Loucy (cell line): ENCODE measurements around the gene ATP8A2.
A peak's percentile ranks its signal among the peaks of the same experiment; 100 is the strongest.

Experiments used
- H2AFZ ChIP-seq: fragments of 200-600 bp; sonication (generic); 2 replicates; pipeline ENCODE4 v1.6.0; 2016; ENCODE audit warnings: antibody characterized with exemption, mild to moderate bottlenecking, low read length, moderate library complexity
- H3F3A ChIP-seq: fragments of 200-600 bp; 2 replicates; pipeline ENCODE4 v1.6.0; 2016; ENCODE audit warnings: antibody characterized with exemption, low read depth, mild to moderate bottlenecking
- H3K27me3 ChIP-seq: fragments of 200-600 bp; sonication (generic); 2 replicates; pipeline ENCODE4 v1.6.1; 2014; ENCODE audit warnings: low read length, mild to moderate bottlenecking; ENCODE audit not compliant: insufficient read depth, poor library complexity, severe bottlenecking
- H3K36me3 ChIP-seq: fragments of 200-600 bp; sonication (generic); 2 replicates; pipeline ENCODE4 v1.6.1; 2016; ENCODE audit warnings: low read length; ENCODE audit not compliant: insufficient read depth
- H3K4me1 ChIP-seq: fragments of 200-600 bp; sonication (generic); 2 replicates; pipeline ENCODE4 v1.5.1; 2014; ENCODE audit warnings: low read length, mild to moderate bottlenecking; ENCODE audit not compliant: insufficient read depth, poor library complexity, severe bottlenecking
- H3K4me2 ChIP-seq: fragments of 200-600 bp; sonication (generic); 2 replicates; pipeline ENCODE4 v1.6.0; 2014; ENCODE audit warnings: antibody characterized with exemption, low read length, low read depth, mild to moderate bottlenecking; ENCODE audit not compliant: poor library complexity, severe bottlenecking
- H3K4me3 ChIP-seq: fragments of 200-600 bp; sonication (generic); 2 replicates; pipeline ENCODE4 v1.5.1; 2014; ENCODE audit warnings: low read length, mild to moderate bottlenecking, mixed read lengths; ENCODE audit not compliant: poor library complexity, severe bottlenecking
- H3K79me2 ChIP-seq: fragments of 200-600 bp; sonication (generic); 2 replicates; pipeline ENCODE4 v1.6.1; 2014; ENCODE audit warnings: low read length; ENCODE audit not compliant: insufficient read depth
- H3K9ac ChIP-seq: fragments of 200-600 bp; sonication (generic); 2 replicates; pipeline ENCODE4 v1.6.0; 2014; ENCODE audit warnings: mild to moderate bottlenecking, low read depth, low read length, moderate library complexity; ENCODE audit not compliant: poor library complexity, severe bottlenecking
- H3K9me2 ChIP-seq: fragments of 200-600 bp; sonication (generic); replicated peaks from 2 replicates; pipeline ENCODE4 v1.6.1; 2016; ENCODE audit warnings: low read depth, low read length, mixed read lengths
- H3K9me3 ChIP-seq: fragments of 200-600 bp; sonication (generic); 2 replicates; pipeline ENCODE4 v1.6.1; 2014; ENCODE audit warnings: mild to moderate bottlenecking, antibody characterized with exemption, low read length, low read depth; ENCODE audit not compliant: insufficient read depth
- H4K20me1 ChIP-seq: fragments of 200-600 bp; sonication (generic); 2 replicates; pipeline ENCODE4 v1.6.0; 2014; ENCODE audit warnings: antibody characterized with exemption, low read length, mild to moderate bottlenecking; ENCODE audit not compliant: insufficient read depth, poor library complexity, severe bottlenecking
- EZH2phosphoT487 ChIP-seq: fragments of 200-600 bp; IDR thresholded peaks from 2 replicates; pipeline ENCODE4 v1.6.1; 2018; ENCODE audit warnings: antibody characterized with exemption, mild to moderate bottlenecking, moderate library complexity, borderline replicate concordance
- TF ChIP-seq, protein P1 (sequence below): fragments of 200-600 bp; sonication (generic); conservative IDR thresholded peaks from 2 replicates; pipeline ENCODE4 v1.5.1; 2014; ENCODE audit warnings: mild to moderate bottlenecking, antibody characterized with exemption, low read length

ATP8A2 gene

DNA sequence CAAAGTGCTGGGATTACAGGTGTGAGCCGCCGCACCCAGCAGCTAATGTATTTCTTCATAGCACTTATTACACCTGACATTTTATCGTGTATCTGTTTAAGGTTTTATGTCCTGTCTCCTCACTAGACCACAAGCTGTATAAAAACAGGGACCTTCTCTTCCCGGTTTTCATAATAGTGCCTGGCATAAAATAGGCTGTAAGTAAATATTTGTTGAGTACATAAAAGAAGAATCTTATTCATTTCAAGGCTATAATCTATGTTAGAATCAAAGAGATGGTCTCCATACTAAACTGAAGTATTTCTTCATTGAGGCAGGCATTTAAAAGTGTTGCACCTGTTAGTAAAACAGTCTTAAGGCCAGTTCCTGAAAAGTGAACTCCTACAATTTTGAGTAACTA, 486.1 kb downstream of the ATP8A2 start:
- Histone ChIP-seq H3F3A (no peaks in the 10 kb centered on the region), H4K20me1 (no peaks in the 10 kb centered on the region), H3K4me3 (no peak overlapping the region), H3K4me2 (no peak overlapping the region), H3K4me1 (peaks cover 9% of the 10 kb centered on the region), H3K9ac (no peak overlapping the region), H3K79me2 (no peaks in the 10 kb centered on the region), H3K9me3 (no peaks in the 10 kb centered on the region), H3K27me3 (no peaks in the 10 kb centered on the region), H3K9me2 (no peaks in the 10 kb centered on the region), H3K36me3 (no peaks in the 10 kb centered on the region), H2AFZ (no peak overlapping the region)
- TF ChIP-seq, protein P1, sequence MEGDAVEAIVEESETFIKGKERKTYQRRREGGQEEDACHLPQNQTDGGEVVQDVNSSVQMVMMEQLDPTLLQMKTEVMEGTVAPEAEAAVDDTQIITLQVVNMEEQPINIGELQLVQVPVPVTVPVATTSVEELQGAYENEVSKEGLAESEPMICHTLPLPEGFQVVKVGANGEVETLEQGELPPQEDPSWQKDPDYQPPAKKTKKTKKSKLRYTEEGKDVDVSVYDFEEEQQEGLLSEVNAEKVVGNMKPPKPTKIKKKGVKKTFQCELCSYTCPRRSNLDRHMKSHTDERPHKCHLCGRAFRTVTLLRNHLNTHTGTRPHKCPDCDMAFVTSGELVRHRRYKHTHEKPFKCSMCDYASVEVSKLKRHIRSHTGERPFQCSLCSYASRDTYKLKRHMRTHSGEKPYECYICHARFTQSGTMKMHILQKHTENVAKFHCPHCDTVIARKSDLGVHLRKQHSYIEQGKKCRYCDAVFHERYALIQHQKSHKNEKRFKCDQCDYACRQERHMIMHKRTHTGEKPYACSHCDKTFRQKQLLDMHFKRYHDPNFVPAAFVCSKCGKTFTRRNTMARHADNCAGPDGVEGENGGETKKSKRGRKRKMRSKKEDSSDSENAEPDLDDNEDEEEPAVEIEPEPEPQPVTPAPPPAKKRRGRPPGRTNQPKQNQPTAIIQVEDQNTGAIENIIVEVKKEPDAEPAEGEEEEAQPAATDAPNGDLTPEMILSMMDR = no peak
- TF ChIP-seq EZH2phosphoT487 = no peak

DNA sequence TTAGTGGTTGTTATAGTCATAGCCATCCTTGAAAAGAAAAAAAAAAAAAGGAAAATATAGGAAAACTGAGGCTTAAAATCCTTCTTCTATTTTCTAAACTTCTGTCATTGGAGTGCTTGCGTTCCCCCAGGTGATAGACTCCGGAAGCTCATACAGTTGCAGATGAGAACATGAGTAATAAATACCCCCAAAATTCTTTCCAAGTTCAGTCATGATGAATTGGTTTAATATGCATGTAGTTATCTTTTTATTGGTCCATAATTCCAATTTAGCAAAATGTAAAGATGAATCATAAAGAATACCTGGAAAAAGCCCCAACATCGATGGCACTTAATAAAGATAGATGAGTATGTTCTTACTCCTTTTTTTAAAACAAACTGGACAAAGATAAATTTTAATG, 487.8 kb downstream of the ATP8A2 start:
- H3F3A ChIP-seq = no peaks in the 10 kb centered on the region

DNA sequence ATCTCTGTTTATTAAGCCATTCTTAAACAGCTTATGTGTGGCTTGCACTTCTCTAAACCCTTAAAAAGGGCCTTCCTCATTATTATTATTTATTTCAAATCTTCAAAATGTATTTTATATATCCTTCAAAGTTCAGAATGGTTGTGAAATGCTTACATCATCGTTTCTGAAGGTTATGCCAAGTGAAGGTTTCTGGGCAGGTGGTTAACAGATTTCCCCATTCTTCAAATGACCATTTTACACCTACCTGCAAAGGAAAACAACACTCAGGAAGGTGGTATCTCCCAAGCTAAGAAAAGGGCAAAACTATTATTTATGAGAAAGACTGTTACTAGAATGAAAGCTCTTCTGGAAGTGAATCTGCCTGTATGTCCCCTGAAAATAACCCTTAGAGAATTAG, 488.5 kb downstream of the ATP8A2 start:
- Histone ChIP-seq H3K9me2 (no peaks in the 10 kb centered on the region), H3K79me2 (no peaks in the 10 kb centered on the region), H3K27me3 (no peaks in the 10 kb centered on the region), H3K9ac (no peak overlapping the region), H3K9me3 (no peaks in the 10 kb centered on the region), H3K4me1 (peaks cover 9% of the 10 kb centered on the region), H3K4me2 (no peak overlapping the region), H2AFZ (peak overlapping the region; percentile 5; the same call in 1 of the 2 replicates), H3K4me3 (no peak overlapping the region), H3K36me3 (no peaks in the 10 kb centered on the region), H3F3A (no peaks in the 10 kb centered on the region), H4K20me1 (no peaks in the 10 kb centered on the region)
- TF ChIP-seq, protein P1 = no peak
- TF ChIP-seq EZH2phosphoT487 = no peak

More for the DNA sequence above, 487.8 kb downstream of the ATP8A2 start:
- H3K4me3 ChIP-seq = no peak overlapping the region
- no peaks in the 10 kb centered on the region for H3K9me2 ChIP-seq
- H2AFZ ChIP-seq = peak overlapping the region; percentile 11; the same call in 1 of the 2 replicates
- H3K36me3 ChIP-seq = no peaks in the 10 kb centered on the region
- H3K9ac ChIP-seq = no peak overlapping the region
- no peaks in the 10 kb centered on the region for H3K9me3 ChIP-seq
- H3K27me3 ChIP-seq = no peaks in the 10 kb centered on the region
- TF ChIP-seq, protein P1 = no peak
- TF ChIP-seq EZH2phosphoT487 = no peak
- H4K20me1 ChIP-seq = no peaks in the 10 kb centered on the region
- H3K79me2 ChIP-seq = no peaks in the 10 kb centered on the region
- peaks cover 9% of the 10 kb centered on the region for H3K4me1 ChIP-seq
- no peak overlapping the region for H3K4me2 ChIP-seq
